Prostate gland (tissue), 2 donors: ENCODE data around the gene FCRL1.

Source experiments
- POLR2A ChIP-seq: fragments of 450-650 bp; IDR thresholded peaks from one replicate; pipeline ENCODE4 v1.6.1; 2016; ENCODE audit warnings: antibody characterized with exemption, mild to moderate bottlenecking
- POLR2AphosphoS5 ChIP-seq: sonication (generic); formaldehyde crosslinking; IDR thresholded peaks from one replicate; pipeline ENCODE4 v1.6.1; 2017; ENCODE audit warnings: antibody characterized with exemption
- TF ChIP-seq, protein P1 (sequence below), 4 experiments: fragments of 200-600 bp in 2 of 4; fragments of 450-650 bp in 2 of 4; sonication (generic) in 2 of 4; IDR thresholded peaks; 1 replicate in 3 of 4; 2 replicates in 1 of 4; pipeline ENCODE4 v1.5.1; 2016 to 2019; ENCODE audit warnings: antibody characterized with exemption in 4 of 4, mild to moderate bottlenecking in 2 of 4, moderate library complexity in 2 of 4

DNA sequence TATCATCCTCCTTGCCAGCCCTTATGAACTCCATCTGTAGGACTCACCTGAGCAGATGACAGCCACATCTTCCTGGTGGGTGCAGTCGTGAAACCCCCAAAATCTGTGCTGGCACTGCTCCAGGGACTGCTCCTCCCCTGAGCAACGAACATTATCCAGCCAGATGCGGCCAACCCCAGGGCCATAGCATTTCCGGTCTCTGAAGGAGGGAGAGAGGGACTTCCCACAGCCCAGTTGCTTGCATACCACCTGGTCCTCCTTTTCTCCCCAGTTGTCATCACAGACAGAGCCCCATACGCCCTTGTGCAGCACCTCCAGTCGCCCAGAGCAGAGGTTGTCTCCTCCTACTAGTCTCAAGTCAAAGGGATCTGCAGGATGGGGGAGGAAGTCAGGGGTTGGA is 13.2 kb upstream of the FCRL1 start:
- TF ChIP-seq, protein P1, sequence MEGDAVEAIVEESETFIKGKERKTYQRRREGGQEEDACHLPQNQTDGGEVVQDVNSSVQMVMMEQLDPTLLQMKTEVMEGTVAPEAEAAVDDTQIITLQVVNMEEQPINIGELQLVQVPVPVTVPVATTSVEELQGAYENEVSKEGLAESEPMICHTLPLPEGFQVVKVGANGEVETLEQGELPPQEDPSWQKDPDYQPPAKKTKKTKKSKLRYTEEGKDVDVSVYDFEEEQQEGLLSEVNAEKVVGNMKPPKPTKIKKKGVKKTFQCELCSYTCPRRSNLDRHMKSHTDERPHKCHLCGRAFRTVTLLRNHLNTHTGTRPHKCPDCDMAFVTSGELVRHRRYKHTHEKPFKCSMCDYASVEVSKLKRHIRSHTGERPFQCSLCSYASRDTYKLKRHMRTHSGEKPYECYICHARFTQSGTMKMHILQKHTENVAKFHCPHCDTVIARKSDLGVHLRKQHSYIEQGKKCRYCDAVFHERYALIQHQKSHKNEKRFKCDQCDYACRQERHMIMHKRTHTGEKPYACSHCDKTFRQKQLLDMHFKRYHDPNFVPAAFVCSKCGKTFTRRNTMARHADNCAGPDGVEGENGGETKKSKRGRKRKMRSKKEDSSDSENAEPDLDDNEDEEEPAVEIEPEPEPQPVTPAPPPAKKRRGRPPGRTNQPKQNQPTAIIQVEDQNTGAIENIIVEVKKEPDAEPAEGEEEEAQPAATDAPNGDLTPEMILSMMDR (IDR thresholded peaks at IDR 0.05): no peak
- TF ChIP-seq POLR2A (no peak), POLR2AphosphoS5 (no peak)
